DND-41 (cell line): ENCODE data around the gene CRTAP.

Experiments used
- ATAC-seq: fragments of 200-7000 bp; cut with Tn5 transposase; 3 replicates; pipeline ENCODE4 v1.9.1; 2021; ENCODE audit warnings: low read depth; ENCODE audit not compliant: insufficient read depth
- DNase-seq: peaks from one replicate; pipeline ENCODE4 v3.0.0-alpha.2; 2020
- H2AFZ ChIP-seq: 2 replicates; pipeline ENCODE4 v1.6.0; 2012; ENCODE audit warnings: low read depth, low read length
- H3K27ac ChIP-seq: 2 replicates; pipeline ENCODE4 v1.5.1; 2012; ENCODE audit warnings: low read length, inconsistent platforms
- H3K27me3 ChIP-seq: fragments of 200-600 bp; sonication (generic); 2 replicates; pipeline ENCODE4 v1.6.0; 2012; ENCODE audit warnings: low read length, mild to moderate bottlenecking, inconsistent platforms; ENCODE audit not compliant: insufficient read depth, poor library complexity
- H3K36me3 ChIP-seq: 2 replicates; pipeline ENCODE4 v1.5.1; 2012; ENCODE audit warnings: low read length, inconsistent platforms; ENCODE audit not compliant: insufficient read depth
- H3K4me1 ChIP-seq: 2 replicates; pipeline ENCODE4 v1.5.1; 2012; ENCODE audit warnings: mild to moderate bottlenecking, low read length; ENCODE audit not compliant: insufficient read depth
- H3K4me2 ChIP-seq: 2 replicates; pipeline ENCODE4 v1.6.0; 2012; ENCODE audit warnings: mild to moderate bottlenecking, moderate library complexity, low read length, inconsistent platforms; ENCODE audit not compliant: insufficient read depth
- H3K4me3 ChIP-seq, 2 experiments: fragments of 200-600 bp in 1 of 2; shearing (Covaris generic) in 1 of 2; 2 replicates each; pipeline ENCODE4 v1.5.1; 2012 to 2016; ENCODE audit warnings: inconsistent platforms in 2 of 2, low read length in 2 of 2, mild to moderate bottlenecking in 2 of 2, low read depth in 1 of 2, moderate library complexity in 1 of 2
- H3K79me2 ChIP-seq: 2 replicates; pipeline ENCODE4 v1.6.0; 2012; ENCODE audit warnings: low read length, inconsistent platforms; ENCODE audit not compliant: insufficient read depth
- H3K9ac ChIP-seq: 2 replicates; pipeline ENCODE4 v1.6.0; 2012; ENCODE audit warnings: low read depth, mild to moderate bottlenecking, inconsistent platforms, low read length, moderate library complexity
- H3K9me3 ChIP-seq: 2 replicates; pipeline ENCODE4 v1.5.1; 2012; ENCODE audit warnings: low read length, moderate library complexity, mild to moderate bottlenecking, inconsistent platforms; ENCODE audit not compliant: insufficient read depth, severe bottlenecking
- H4K20me1 ChIP-seq: 2 replicates; pipeline ENCODE4 v1.6.0; 2012; ENCODE audit warnings: low read length; ENCODE audit not compliant: insufficient read depth
- CTCF ChIP-seq: IDR thresholded peaks from 2 replicates; pipeline ENCODE4 v1.5.1; 2012; ENCODE audit warnings: borderline replicate concordance, low read length, moderate library complexity, mild to moderate bottlenecking; ENCODE audit not compliant: poor library complexity, severe bottlenecking; ENCODE audit errors: extremely low read depth
- EZH2 ChIP-seq: IDR thresholded peaks from 3 replicates; pipeline ENCODE4 v1.6.1; 2012; ENCODE audit warnings: borderline replicate concordance, low read depth, mild to moderate bottlenecking, moderate library complexity, low read length, inconsistent platforms; ENCODE audit not compliant: severe bottlenecking

CRTAP gene

GRCh38 chr3:33081812-33082211, 32.0 kb upstream of the CRTAP start:
- Histone ChIP-seq H3K27ac (no peak overlapping the region), H3K79me2 (peaks cover 74% of the 10 kb centered on the region), H3K9me3 (no peaks in the 10 kb centered on the region), H3K9ac (no peak overlapping the region), H3K36me3 (no peaks in the 10 kb centered on the region; the same call in 1 of the 2 replicates), H4K20me1 (peaks cover 36% of the 10 kb centered on the region), H2AFZ (no peak overlapping the region), H3K27me3 (no peaks in the 10 kb centered on the region), H3K4me1 (no peaks in the 10 kb centered on the region), H3K4me3 (no peak overlapping the region), H3K4me2 (no peak overlapping the region)
- DNase-seq = no peak
- TF ChIP-seq EZH2 = no peak
- no peak for TF ChIP-seq CTCF
- ATAC-seq = no peak

- no peak for ATAC-seq
- no peak overlapping the region for H3K4me2 ChIP-seq
Measured at GRCh38 chr3:33083958-33084357, 29.9 kb upstream of the CRTAP start.

GRCh38 chr3:33088691-33089090, 25.1 kb upstream of the CRTAP start:
- H3K27ac ChIP-seq = no peak overlapping the region
- H3K79me2 ChIP-seq = peaks cover 98% of the 10 kb centered on the region
- ATAC-seq (no peak), DNase-seq (no peak)
- no peaks in the 10 kb centered on the region for H3K4me1 ChIP-seq
- H3K9me3 ChIP-seq = no peaks in the 10 kb centered on the region
- no peaks in the 10 kb centered on the region for H3K27me3 ChIP-seq
- H3K4me3 ChIP-seq = no peak overlapping the region
- no peak overlapping the region for H3K9ac ChIP-seq
- TF ChIP-seq EZH2 (no peak), CTCF (no peak)
- H3K36me3 ChIP-seq = peaks cover 31% of the 10 kb centered on the region
- H4K20me1 ChIP-seq = peaks cover 38% of the 10 kb centered on the region; the same call in 1 of the 2 replicates
- no peak overlapping the region for H3K4me2 ChIP-seq
- no peak overlapping the region for H2AFZ ChIP-seq

More at GRCh38 chr3:33083958-33084357, 29.9 kb upstream of the CRTAP start:
- no peaks in the 10 kb centered on the region for H3K9me3 ChIP-seq
- H3K79me2 ChIP-seq = peaks cover 86% of the 10 kb centered on the region
- TF ChIP-seq CTCF = no peak
- TF ChIP-seq EZH2 = no peak
- H3K27me3 ChIP-seq = no peaks in the 10 kb centered on the region
- no peak overlapping the region for H3K9ac ChIP-seq
- H4K20me1 ChIP-seq = peaks cover 34% of the 10 kb centered on the region
- H3K27ac ChIP-seq = no peak overlapping the region
- no peak for DNase-seq
- H2AFZ ChIP-seq = no peak overlapping the region
- H3K4me3 ChIP-seq = no peak overlapping the region
- H3K36me3 ChIP-seq = no peaks in the 10 kb centered on the region; the same call in 1 of the 2 replicates
- H3K4me1 ChIP-seq = no peaks in the 10 kb centered on the region

- Histone ChIP-seq H4K20me1 (peaks cover 36% of the 10 kb centered on the region; the same call in 1 of the 2 replicates), H3K9ac (no peak overlapping the region), H3K79me2 (peaks cover 99% of the 10 kb centered on the region), H3K27ac (no peak overlapping the region), H2AFZ (no peak overlapping the region), H3K9me3 (no peaks in the 10 kb centered on the region), H3K27me3 (no peaks in the 10 kb centered on the region), H3K4me1 (0 out of 2 replicates have a peak, but pooled peaks cover 1% of the 10 kb centered on the region), H3K36me3 (peaks cover 37% of the 10 kb centered on the region), H3K4me3 (no peak overlapping the region), H3K4me2 (no peak overlapping the region)
- no peak for TF ChIP-seq EZH2
- TF ChIP-seq CTCF = no peak
- DNase-seq = no peak
- ATAC-seq = peak; percentile 71; the same call in 2 of the 3 replicates
Measured at GRCh38 chr3:33089515-33089914, 24.3 kb upstream of the CRTAP start.
